Measurements from ENCODE around the gene SHB.

Gene SHB

DNA sequence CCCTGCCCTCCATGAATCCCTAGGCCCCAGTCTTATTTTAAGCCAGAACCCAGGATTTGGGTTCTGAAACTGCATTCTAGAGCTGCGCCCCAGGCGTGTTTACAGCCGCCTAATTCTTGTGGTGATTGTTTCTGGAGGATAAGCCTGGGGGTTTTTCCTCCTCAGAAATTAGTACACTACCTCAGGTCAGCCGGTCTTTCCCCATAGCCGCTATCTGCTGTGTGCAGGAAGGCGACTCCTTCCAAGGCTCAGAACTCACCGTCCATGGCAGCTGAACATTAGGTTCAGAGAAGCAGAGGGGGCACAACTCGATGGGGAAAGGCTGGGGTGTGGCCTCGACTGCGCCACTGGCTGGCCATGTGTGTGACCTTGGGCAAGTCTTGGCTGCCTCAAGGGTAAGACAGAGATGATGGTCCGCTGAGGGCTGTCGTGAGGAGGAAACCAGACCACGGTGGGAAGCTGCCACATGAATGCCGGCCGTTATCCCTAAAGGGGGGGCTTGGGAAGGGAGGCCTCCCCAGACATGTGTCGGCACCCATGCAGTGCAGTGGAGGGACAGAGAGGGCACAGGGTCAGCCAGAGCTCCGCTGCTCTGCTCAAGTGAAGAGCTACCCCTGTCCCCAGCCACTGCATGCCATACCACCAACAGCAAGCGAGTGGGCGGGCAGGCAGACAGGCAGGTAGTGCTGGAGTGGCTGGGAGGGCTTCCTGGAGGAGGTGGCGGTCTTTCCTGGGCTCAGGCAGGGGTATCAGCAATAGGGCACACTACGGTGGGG, 28.9 kb downstream of the SHB start:
- no peak for DNase-seq

DNA sequence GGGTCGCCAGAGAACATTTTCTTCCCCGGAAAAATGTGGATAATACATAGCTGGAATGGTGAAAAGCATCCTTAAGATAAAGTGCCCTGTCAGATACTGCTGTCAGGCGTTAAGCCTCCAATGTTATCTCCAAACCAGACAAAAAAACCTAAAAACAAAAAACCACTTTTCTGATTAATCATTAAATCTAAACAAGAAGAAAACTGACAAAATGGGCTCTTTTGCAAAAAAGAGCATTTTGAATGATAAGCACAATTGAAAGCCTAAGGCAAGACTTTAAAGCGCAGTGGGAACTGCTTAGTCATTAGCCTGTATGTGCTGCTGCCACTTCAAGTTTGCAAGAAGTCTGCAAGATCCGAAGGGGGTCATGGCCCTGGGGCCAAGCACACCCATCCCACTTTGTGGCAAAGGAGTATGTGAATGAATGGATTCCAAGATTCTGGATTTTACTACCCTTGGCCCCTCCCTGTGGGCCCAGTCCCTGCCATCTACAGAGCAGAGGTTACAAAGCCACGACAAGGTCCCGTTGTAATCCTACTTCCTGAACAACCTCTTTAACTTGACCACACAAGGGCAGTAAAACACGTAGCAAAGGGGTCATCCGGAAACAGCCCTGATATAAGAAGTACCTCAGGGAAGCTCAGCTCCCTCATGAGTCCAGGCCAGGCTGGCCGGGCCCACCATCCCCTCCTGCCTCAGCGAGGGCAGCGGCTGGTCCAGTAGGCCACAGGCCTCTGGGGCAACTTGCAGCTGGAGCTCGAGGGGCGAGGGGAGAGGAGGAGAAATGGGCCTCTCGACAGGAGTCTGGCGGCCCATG, 29.7 kb downstream of the SHB start:
- DNase-seq, result no peak

DNA sequence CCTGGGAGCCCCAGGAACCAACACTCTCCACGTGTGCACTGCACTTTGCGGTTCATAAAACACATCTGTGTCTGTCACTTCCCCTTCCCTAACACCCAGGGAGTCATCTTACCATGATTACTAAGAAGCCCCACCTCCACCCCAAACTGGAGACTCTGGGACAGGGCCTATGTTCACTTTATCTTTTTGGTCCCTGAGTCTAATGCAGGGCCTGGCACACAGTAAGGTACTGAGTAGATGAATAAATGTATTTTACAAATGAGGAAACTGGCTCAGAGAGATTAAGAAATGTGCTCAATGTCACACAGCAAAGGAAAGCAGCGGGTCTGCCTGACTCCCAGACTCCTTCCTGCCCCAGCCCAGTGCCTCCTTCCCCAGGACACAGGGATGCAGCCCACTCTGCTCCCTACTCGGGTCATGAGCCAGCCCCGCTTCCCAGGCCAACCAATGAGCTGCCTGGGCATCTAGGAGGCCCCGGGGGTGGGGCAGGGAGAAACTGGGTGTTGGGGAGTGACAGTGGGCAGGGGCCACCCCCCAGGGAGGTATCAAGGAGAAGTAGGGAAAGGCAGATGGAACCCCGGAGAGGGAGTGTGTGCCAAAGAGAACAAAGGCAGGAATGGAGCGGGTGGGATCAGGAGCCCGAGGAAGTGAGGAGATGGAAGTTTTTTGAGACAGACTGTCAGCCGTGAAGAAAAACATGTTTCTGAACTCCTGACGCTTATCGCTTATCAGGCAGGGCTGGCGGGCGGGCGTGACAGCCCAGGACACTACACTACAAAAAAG, 30.5 kb downstream of the SHB start:
- no peak for DNase-seq

DNA sequence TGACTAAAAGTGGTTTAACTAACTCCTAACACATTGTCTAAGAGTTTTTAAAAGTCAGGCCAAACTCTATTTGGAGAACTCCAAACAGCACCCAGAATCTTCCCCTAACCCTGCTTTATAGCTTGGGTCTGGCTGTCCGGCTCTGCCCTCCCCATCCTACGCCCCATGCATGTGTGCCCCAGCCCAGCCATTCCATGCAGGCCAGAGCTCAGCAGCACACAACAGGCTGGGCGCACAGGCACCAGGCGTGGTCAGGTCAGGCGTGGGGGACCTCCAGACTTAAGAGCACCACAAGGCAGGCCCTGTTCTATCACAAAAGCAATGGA, 31.1 kb downstream of the SHB start:
- no peak for DNase-seq

DNA sequence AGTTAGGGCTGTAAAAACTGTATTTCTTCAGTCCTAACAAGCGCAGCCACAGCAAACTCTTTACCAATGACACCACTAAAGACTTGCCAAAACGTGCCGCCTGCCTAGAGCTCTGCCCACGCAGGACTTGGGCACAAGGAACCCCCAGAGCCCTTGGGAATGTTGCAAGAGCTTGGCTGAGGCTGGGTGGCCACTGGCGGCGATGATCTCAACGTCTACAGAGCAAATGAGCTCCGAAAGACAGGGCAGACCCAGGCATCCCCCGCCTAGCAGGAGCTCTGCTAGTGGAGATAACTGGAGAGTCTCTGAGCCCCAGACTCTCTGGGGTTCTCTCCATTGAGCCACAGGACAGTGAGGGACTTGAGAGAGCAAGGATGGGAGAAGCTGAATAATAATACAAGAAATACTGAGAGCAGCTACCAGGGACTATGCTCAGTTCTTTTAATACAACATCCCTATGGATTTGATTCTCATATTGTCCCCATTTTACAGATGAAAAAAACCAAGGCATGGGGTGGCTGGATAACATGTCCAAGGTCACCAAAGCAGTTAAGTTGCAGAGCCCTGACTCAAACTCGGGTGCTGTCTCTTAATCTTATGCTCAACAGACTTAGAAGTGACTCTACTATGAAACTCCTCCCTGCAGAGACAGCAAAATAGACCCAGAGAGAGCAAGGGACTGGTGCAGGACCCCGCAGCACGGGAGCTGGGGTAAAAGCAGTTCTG, 32.5 kb downstream of the SHB start:
- no peak for DNase-seq

DNA sequence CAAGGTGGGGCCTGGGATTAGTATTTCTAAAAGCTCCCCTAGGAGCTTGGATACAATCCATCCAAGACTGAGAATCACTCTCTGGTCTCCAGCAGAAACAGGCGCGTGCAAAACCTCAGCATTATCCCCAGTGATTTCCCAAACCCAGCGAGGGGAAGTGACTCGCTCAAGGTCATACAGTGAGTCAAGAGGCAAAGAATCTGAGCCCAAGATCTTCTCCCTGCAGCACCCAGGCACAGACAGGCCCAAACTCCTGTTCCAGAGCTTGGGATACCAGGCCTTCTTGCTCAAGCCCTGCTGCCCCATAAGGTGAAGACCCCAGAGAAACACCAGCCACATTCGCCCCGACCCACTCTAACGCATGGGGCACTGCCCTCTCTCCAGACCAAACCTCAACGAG, 33.2 kb downstream of the SHB start:
- DNase-seq, result no peak

DNA sequence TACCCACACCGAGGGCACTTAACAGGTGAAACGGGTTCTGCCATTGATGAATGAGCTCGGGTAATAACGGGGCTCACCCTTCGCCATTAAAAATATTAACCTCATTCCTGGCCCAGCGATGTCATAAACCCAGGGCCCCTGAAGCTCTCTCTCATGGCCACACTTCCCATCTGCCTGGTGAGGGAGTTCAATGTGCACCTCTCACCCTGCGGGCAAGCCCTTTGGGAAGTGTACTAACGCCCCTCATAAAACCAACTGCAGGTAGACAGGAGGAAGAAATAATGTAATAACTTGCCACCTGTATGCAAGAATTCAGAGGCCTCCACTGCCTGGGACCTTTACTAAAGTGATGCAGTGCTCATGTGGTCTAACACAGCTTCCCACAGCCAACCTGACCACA, 35.1 kb downstream of the SHB start:
- DNase-seq, result no peak

DNA sequence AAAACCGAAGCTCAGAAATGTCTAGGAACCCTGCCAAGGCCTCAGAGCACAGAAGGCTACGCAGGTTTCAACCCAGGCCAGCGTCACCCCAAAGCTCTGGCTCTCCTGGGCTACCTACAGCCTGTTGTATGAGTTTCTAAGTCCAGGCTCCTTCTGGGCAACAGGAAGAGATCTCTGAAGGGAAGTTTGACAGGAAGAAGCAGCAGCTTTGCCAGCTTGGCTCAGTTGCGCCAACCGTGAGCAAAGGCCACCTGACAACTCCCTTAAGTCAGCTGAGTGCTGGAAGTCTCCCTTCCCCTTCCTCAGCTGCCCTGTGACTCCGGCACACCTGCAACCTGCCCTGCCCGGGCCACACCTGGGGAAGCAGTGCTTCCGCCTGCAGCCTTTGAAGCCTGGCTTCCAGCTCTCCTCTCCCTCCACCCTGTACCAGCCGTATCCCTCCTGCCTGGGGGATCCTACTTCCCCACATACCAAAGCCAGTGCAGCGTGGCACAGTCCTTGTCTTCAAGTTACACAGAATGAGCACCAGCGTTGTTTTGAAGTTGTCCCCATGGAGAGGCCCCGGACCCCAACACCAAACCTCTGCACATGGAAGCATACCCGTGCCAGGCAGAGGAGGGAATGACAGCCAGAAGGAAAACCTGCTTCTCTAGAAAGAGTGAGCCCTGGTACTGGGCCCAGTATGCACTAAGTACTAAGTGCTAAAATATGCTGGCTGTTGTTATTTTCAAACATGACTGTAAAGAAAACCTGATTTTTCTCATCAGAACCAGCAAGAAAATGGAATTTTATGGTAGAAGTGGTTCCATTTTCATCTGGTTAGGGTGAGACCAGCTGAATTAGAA, 36.5 kb downstream of the SHB start:
- DNase-seq, result no peak

DNA sequence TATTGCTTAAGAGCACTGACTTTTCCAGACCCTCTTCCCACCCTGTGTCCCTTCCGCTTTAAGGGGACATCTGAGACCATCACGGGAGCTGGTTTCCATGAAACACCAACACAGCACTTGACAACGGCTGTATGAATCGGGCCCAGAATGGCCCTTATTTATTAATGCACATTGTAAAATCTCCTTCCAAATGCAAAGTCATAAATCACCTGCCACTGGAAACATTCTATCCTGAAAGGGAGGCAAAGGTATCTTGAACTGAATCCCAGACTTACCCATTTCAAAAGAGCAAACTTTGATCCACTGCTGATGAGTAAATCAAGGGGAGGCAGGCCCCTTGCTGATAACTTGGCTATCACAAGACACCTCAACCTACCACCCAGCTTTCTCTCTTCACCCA, 37.4 kb downstream of the SHB start:
- no peak for DNase-seq

DNA sequence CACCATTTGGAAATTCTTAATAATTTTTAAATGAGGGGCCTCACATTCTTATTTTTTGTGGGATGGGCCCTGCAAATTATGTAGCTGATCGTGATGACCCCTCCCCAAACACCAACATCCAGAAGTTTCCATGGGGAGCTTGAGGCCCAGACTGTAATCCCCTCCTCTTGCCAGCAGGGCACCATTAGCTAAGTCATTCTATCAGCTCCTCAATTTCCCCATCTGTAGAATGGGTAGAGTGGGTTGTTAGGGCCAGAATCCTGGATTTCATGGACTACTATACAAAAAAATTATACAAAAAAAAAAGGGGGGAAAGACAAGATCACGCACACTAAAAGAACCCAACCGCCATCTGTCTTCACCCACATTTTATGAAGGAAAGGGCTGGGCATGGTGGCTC, 38.4 kb downstream of the SHB start:
- DNase-seq, result no peak

DNA sequence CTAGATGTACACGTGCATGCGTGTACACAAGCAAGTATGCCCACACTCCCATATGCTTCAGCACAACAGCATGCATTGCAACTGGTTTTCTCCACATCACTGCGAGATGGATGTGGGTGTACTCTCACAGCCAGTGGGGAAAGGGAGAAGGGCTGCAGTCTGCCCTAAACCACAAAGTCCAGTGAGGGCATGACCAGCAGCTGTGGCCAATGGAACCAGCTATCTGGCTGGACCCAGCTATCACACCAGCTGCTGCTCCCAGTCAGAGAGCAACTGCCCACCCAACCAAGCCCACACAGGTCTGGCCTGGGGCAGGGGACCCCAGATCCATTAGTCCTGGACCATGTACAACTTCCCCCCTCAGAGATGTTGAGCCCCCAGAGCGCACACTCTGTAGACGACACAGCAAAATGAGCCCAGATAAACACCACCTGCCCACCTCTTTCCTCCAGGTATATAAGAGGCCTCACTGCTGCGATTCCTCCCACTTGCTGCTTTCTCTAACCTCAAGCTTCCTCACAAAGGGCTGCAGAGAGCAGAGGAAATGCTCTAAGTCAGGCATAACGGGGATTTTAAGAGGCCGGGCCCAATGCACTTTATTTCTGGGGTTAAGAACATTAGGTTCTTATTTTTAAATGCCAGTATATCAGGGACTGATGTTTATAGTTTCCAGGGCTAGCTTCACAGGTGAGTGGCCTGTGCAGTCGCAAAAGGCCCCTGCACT, 39.0 kb downstream of the SHB start:
- no peak for DNase-seq

DNA sequence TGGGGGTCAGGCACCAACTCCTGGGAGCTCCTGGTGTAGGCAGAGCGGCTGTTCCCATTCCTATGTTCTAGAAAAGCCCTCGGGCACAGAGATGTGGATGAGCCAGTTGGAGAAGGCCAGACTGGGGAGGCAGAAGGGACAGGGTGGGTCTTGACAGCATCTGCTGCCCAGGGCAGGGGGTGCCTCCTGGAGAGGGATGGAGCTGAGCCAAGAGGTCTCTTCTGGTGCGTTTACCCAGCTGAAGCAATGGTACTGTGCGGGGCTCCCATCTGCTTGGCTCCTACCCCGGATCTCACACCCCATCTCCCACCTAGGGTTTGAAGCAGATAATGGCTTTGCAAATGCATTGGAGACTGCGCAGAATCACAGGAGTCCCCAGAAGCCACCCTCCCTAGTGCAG, 41.3 kb downstream of the SHB start:
- DNase-seq, result no peak

DNA sequence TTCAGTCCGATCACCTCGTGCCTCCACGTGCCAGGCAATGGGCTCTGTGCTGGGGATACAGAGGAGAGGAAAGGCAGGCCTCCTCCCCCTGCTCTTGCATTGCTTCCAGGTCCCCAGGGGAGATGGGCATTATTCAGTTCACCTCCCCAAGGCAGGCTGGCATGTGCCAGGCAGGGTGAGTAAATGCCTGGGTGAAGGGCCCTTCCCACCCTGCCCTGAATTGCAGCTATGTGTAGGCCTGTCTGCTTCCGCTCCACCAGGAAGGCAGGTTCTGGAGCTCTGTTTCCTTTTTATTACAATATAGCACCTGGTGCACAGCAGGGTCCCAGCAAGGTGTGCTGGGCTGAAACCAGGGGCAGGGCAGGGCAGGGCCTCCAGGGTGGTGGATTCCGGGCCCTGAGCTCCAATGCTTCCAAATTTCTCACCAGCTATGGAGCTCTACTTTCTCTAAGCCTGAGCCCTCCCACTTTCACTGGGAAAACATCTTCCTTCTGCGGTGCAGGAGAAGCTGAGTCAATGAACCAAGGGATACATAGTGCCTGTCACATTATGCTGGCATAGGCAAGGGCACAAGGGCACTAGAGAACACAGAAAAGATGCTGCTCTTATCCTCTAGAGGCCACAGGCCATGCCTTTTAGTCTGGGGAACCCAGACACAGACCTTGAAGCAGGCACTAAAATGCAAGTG, 42.0 kb downstream of the SHB start:
- DNase-seq, result no peak

DNA sequence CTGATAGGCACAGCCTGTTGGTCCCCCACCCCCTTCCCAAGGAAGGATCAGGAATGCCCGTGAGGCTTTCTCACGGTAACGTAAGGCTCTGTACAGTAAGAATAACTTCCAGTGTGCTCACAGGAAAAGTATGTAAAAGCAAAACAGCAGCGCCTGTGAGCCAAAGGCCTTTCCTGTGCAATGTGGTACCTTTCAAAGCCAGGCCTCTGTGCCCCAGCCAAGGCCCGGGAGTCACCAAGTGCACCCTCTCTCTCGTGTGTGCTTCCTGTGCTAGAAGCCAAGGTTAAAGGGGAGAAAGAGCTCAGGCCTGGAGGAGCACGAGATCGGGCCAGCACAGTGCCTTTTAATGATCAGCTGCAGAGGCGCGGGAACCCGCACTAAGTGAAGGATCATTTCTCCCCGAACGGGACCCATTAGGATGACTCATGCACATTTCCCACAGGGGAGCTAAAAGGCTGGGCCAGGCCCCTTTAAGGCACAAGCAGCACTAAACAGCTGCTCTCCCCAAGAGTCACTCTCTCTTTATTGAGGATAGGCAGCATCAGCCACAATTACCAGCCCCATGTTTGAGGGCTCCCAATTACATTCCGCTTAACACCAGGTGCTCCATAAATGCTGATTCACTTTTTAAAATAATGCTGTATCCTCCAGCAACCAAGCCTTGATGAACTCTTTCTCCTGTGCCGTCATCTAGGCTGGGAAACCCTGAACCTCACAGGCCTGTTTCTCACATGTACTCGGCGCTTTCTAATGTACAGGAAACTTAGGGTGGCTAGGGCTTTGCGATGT, 42.8 kb downstream of the SHB start:
- DNase-seq, result no peak

DNA sequence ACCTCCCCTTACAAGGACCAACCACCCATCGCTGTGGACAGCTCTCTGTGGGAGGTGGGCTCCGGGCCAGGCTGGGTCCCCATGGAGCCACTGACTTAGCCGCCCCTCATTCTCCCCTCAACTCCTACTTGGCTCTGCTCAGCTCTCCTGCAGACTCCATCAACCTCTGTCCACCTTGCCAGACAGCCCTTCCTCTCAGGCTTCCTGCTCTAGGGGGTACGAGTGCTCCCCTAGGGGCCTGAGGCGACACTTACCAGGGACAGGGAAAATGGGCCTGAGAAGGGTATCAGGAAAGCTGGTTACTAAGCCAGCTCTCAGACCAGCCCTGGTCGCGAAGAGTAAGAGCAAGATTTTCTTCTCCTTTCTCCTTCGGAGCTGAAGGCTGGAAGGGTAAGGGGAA, 43.9 kb downstream of the SHB start:
- no peak for DNase-seq

DNA sequence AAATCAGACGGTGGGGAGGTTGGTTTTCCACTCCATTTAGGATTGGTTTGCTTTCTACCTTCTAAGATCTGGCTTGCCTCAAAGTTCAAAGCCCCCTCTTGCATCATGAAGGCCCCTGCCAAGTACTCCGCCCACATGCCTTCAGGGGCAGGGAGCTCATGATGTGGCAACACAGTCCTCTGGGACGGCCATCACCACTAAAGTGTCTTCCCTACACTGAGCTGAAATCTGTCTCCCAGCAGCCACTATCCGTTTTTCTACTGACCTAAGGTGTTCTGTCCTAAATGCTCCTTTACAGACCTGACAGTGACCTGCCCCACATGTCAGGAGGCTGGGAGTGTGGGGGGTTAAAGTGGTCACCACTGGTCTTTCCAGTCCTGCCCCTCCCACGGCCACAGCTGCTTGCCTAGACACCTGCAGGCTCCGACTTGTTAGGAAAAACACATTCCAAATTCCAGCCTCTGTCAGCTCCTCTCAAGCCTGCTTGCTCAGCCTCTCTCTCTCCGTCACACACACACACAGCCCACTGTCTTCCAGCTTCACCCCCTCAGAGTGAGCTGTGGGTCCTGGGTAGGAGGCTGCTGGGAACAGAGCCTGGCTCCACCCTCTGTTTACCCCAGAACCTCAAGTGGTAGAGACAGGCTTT, 44.9 kb downstream of the SHB start:
- no peak for DNase-seq

DNA sequence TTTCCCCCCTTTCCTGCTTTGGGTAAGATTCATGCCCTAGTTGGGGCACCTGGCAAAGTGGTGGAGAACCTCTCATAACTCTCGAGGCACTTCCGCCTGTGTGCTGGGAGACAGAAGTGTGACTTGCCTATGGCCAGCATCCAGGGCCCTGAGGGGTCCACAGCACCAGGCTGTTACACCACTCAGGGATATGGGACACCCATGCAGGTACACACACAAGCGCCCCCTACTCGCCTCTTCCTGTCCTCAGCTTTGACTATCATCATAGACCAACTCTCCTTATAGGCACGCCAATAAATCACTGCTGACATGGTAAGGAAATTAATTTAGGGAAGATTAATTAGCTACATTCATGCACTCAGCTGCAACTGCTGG, 45.4 kb downstream of the SHB start:
- no peak for DNase-seq

DNA sequence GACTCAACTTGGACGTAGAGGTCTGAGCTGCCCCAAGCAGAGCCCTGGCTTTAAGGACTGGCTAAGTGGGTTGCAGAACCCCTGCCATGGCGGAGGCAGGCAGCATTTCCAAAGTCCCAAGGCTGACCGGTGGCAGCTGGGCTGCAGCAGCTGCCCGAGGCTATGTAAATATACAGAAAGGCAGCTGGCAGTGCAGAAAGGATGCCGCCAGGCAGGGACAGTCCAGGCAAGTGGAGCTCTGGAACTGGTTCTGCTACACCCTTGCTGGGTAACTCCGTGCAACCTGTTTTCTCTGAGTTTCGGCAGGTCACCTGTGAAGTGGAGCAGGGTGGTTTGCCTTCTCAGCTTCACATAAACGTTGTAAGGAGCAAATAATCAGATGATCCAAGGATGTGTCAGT, 46.0 kb downstream of the SHB start:
- no peak for DNase-seq

DNA sequence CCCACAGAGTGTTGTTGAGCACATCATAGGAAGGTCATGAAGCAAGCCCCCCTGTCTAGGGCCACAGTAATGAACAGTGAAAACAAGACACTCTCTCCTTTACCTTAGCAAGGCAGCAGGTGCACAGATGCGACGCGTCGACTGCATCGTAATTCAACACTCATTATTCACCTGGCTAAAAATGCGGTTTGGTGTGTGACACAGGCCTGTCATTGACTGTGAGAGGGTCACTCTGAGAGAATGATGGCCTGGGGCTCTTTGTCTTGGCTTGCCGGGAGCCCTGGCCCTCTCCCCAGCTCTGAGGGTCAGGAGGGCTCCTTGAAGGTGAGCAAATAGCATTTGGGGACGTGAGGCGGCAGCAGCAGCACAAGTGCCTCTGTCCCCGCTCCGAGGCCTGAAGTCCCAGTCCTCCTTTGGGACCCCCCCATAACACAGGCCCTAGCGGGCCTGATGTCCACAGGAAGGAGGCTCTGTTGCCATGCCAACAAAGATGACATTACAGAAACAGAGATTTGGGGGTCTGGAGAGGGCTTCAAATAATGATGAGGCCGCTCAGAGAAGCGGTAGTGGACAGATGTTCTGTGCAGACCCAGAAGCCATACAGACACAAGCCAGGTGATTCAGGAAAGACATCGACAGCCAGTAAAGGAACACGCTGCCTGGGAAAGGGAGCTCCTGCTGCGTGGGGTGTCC, 46.7 kb downstream of the SHB start:
- DNase-seq, result no peak

Data from activated T-cell treated with anti-CD3 and anti-CD28 coated beads for 4 hours (primary cell).